Activated CD8-positive, alpha-beta T cell treated with anti-CD3 and anti-CD28 coated beads for 36 hours (primary cell): ENCODE data around the gene NIPAL4. TPM values are rescaled to one million over a fixed set of nuclear protein-coding genes. Genes with fewer than 3 reads are reported as not detected.

Experiments used
- ATAC-seq: fragments of 200-7000 bp; cut with Tn5 transposase; one replicate; pipeline ENCODE4 v1.10.0; 2021; ENCODE audit warnings: mild to moderate bottlenecking, moderate library complexity
- CTCF ChIA-PET: fragments of 350-600 bp; sonication (Branson Sonifier 250); formaldehyde crosslinking; loops from one replicate; lab custom pipeline; 2021; ENCODE audit warnings: antibody characterized with exemption; lab: Charles Lee
- POLR2A ChIA-PET: fragments of 350-600 bp; sonication (Branson Sonifier 250); formaldehyde crosslinking; loops from one replicate; lab custom pipeline; 2021; ENCODE audit warnings: antibody characterized with exemption; lab: Charles Lee
- DNase-seq: peaks from one replicate; pipeline ENCODE4 v3.0.0-alpha.2; 2020
- H3K27ac Mint-ChIP-seq: one replicate; pipeline ENCODE4 v1.8.0; 2021; ENCODE audit warnings: mild to moderate bottlenecking, mixed read lengths
- H3K27me3 Mint-ChIP-seq: one replicate; pipeline ENCODE4 v1.8.0; 2021; ENCODE audit warnings: mixed read lengths
- H3K36me3 Mint-ChIP-seq: one replicate; pipeline ENCODE4 v1.8.0; 2021; ENCODE audit warnings: low read depth, mixed read lengths
- H3K4me1 Mint-ChIP-seq: one replicate; pipeline ENCODE4 v1.8.0; 2021; ENCODE audit warnings: low read depth, mixed read lengths
- H3K4me3 Mint-ChIP-seq: one replicate; pipeline ENCODE4 v1.8.0; 2021; ENCODE audit warnings: mild to moderate bottlenecking, moderate library complexity, mixed read lengths
- H3K9me3 Mint-ChIP-seq: one replicate; pipeline ENCODE4 v1.8.0; 2021; ENCODE audit warnings: mixed read lengths
- intact Hi-C: fragments of 100-400 bp; cut with micrococcal nuclease; formaldehyde crosslinking; loops from one replicate; pipeline ENCODE4 v1.10.0; 2022
- total RNA-seq, 2 experiments: library from RNA; stranded (reverse); gene quantifications; one replicate each; pipeline ENCODE4 v1.2.3, GENCODE V29; 2021
- TF ChIP-seq, protein P1 (sequence below): fragments of 200-600 bp; IDR thresholded peaks from one replicate; pipeline ENCODE4 v1.8.0; 2022; ENCODE audit warnings: antibody characterized with exemption, mild to moderate bottlenecking

Gene NIPAL4
- total RNA-seq, 2 experiments from 2014 or later, result 0.29 to 0.72 TPM

DNA sequence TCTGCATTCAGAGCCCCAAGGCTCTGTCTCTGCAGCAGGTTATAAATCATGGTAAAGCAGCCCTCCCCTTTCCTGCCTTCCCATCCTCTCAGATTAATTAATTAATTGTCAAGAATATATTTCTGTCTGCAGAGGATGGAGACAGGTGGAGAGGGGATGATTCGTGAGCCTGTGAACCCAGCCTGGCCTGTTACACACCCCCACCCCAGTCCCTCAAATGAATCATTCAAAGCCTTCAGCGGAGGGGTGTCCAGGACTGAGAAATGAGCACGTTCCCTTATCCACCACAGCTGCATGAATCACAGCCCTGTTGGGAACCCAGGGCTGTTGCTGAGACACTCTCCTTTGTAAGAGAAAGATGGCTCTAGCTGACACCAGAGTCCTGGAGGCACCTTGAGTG is 56.0 kb downstream of the NIPAL4 start:
- DNase-seq (peak; percentile 19), ATAC-seq (peak; percentile 74)
- intact Hi-C loops, result no loop called here
- H3K27ac Mint-ChIP-seq, result no peak overlapping the region
- CTCF ChIA-PET, result interaction anchor here (1.2 to 1.3 kb wide), 2 partner anchors 31 to 226 kb away, joined by 3 read pairs; no protein-coding TSS in a partner anchor
- peaks cover 8% of the 10 kb centered on the region for H3K4me1 Mint-ChIP-seq
- no peaks in the 10 kb centered on the region for H3K27me3 Mint-ChIP-seq
- no peak overlapping the region for H3K4me3 Mint-ChIP-seq
- peaks cover 1% of the 10 kb centered on the region for H3K36me3 Mint-ChIP-seq
- H3K9me3 Mint-ChIP-seq, result no peaks in the 10 kb centered on the region
- TF ChIP-seq, protein P1, sequence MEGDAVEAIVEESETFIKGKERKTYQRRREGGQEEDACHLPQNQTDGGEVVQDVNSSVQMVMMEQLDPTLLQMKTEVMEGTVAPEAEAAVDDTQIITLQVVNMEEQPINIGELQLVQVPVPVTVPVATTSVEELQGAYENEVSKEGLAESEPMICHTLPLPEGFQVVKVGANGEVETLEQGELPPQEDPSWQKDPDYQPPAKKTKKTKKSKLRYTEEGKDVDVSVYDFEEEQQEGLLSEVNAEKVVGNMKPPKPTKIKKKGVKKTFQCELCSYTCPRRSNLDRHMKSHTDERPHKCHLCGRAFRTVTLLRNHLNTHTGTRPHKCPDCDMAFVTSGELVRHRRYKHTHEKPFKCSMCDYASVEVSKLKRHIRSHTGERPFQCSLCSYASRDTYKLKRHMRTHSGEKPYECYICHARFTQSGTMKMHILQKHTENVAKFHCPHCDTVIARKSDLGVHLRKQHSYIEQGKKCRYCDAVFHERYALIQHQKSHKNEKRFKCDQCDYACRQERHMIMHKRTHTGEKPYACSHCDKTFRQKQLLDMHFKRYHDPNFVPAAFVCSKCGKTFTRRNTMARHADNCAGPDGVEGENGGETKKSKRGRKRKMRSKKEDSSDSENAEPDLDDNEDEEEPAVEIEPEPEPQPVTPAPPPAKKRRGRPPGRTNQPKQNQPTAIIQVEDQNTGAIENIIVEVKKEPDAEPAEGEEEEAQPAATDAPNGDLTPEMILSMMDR, result no peak
- POLR2A ChIA-PET, result no interaction called here

DNA sequence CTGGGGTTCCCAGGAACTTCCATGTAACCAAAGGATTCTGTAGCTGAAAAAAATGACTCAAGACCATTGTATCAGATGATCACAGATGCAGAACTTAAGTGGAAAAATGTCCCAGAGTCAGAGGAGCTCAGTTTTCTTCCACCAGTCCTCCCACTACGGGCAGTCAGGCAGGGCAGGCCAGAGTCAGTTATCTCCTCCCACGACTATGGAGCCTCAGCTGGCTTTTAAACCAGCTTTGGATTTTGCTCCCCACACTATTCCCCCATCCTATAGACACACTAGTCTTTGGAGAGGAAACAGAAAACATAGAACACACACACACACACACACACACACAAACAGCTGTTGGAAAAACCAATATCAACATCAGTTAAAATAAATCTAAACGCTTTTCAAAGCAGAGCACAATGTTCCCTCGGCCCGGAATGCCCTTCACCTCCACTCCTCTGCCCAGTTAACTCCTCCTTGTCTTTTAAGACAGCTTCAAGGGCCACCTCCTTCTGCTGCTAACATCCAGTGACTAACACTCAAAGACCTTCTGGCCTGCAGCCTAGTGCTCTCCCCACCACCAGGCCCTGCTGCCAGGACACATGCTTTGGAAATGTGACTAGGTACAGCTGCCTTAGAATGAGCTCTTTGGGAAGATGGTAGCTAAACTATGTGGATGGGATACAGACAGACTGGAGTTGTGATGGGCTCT is 56.8 kb downstream of the NIPAL4 start:
- no peak overlapping the region for H3K4me3 Mint-ChIP-seq

DNA sequence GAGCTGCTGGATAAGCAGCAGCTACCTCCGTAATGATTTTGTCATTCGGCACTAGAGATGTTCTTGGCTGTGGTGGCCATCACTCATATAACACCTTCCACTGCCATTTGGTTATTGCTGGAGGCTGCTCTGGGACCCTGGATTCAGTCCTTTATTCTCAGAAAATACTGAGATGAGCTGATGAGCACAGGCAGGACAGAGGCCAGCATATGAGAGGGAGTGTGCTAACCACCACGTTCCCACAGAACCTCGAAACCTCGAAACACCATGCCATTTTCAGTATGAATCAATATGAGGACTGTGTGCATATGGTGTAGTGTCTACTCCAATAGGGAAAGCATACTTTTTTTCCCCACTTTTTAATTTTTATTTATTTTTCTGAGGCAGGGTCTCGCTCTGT is 59.0 kb downstream of the NIPAL4 start:
- ATAC-seq, result peak; percentile 57

More for the DNA sequence above, 56.8 kb downstream of the NIPAL4 start:
- Mint-ChIP-seq H3K27ac (no peak overlapping the region), H3K27me3 (no peaks in the 10 kb centered on the region), H3K36me3 (peaks cover 1% of the 10 kb centered on the region), H3K9me3 (no peaks in the 10 kb centered on the region), H3K4me1 (peaks cover 8% of the 10 kb centered on the region)
- TF ChIP-seq, protein P1, result no peak
- ChIA-PET POLR2A (no interaction called here), CTCF (interaction anchor here (1.2 to 1.3 kb wide), 2 partner anchors 32 to 225 kb away, joined by 3 read pairs; no protein-coding TSS in a partner anchor)
- intact Hi-C loops, result no loop called here
- ATAC-seq (no peak), DNase-seq (no peak)

DNA sequence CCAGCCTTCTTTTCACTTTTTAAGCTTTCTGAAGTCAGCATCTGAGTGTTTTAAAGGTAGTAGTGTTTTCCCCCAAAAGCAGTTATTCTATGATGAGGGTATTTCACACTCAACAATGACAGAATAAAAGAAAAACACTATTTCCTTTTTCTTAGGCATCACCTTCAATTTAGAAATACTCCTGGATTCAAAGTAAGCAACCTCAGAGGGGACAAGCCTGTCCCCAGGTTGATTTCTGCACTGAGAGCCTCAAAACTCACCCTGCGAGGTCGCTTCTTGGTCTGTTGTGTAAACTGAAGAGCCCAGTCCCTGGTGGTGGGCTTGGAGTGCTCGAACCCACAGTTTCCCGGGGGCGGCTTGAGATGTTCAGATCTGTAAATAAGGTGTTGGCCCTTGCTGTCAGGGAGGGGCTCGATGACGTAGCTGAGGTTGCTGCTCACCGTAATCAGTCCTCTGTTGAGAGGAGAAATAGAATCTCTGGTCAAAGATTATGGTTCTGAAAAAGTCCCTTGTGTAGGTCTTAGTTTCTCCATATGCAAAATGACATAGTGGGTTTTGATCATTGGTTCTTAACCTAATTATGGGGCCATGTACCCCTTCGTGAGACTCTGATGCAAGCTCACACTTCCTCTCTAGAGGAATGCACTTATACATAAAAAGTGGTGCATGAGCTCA is 59.7 kb downstream of the NIPAL4 start:
- intact Hi-C loops, result no loop called here
- no peak overlapping the region for H3K27ac Mint-ChIP-seq
- CTCF ChIA-PET, result no interaction called here
- peak; percentile 36 for DNase-seq
- no peaks in the 10 kb centered on the region for H3K27me3 Mint-ChIP-seq
- H3K4me1 Mint-ChIP-seq, result peaks cover 8% of the 10 kb centered on the region
- no peak overlapping the region for H3K4me3 Mint-ChIP-seq
- peak; percentile 17 for ATAC-seq
- H3K36me3 Mint-ChIP-seq, result peaks cover 1% of the 10 kb centered on the region
- TF ChIP-seq, protein P1, result no peak
- H3K9me3 Mint-ChIP-seq, result no peaks in the 10 kb centered on the region
- POLR2A ChIA-PET, result interaction anchor here (0.6 kb wide), 1 partner anchor 181 kb away, joined by 3 read pairs; no protein-coding TSS in a partner anchor

More for the DNA sequence above, 59.0 kb downstream of the NIPAL4 start:
- Mint-ChIP-seq H3K27me3 (no peaks in the 10 kb centered on the region), H3K4me3 (no peak overlapping the region), H3K4me1 (peaks cover 8% of the 10 kb centered on the region), H3K9me3 (no peaks in the 10 kb centered on the region), H3K36me3 (peaks cover 1% of the 10 kb centered on the region), H3K27ac (no peak overlapping the region)
- DNase-seq, result peak; percentile 58
- intact Hi-C loops, result no loop called here
- TF ChIP-seq, protein P1, result no peak
- POLR2A ChIA-PET, result interaction anchor here (0.7 kb wide), 1 partner anchor 77 kb away, joined by 3 read pairs; no protein-coding TSS in a partner anchor
- CTCF ChIA-PET, result interaction anchor here (0.8 to 1.3 kb wide), 2 partner anchors 59 to 224 kb away, joined by 3 to 5 read pairs; partner anchors contain the start of genes LSM11 and NIPAL4
